GM12801 (cell line): ENCODE data around the gene DNAH12.

Experiments used
- TF ChIP-seq, protein P1 (sequence below): IDR thresholded peaks from one replicate; pipeline ENCODE4 v1.5.1; 2011; ENCODE audit warnings: control low read depth; ENCODE audit not compliant: insufficient read length; ENCODE audit errors: extremely low read depth

Gene DNAH12

DNA sequence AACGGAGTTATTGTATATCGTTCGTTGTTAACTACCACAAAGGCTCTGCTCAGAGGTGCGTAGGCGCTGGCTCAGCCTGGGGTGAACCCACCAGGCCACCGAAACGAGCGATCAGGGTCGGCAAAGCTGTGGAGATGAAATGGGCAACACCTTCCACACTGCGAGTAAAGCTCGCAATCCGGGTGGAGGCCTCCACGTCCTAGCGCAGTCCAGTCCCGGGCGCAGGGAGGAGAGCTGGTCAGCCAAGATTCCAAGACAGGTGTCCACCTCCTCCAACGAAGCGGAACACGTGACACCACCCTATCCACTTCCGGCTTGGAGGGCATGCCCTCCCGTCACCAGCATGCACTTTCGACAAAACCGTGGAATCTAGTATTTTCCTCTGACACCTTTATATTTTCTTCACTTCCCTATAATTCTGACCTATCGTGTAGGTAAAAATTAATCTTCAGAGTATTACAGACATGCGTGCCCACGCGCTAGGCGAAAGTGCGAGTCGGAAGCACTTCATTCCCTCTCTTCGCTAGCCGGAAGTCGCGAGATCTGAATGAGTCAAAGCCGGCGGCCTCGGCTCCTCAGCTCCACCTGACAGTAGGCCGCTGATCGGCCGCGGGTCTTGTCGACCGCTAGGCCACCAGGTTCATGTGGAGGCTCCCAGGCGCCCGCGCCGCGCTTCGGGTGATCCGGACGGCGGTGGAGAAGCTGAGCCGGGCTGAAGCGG lies 11.8 kb upstream of the DNAH12 start, which contains the start of gene PDE12:
Gene PDE12, plus strand, starts transcription at position 537 of the 721 bp plus-strand sequence. Its CDS starts 106 bp downstream, at position 643.
- TF ChIP-seq, protein P1, sequence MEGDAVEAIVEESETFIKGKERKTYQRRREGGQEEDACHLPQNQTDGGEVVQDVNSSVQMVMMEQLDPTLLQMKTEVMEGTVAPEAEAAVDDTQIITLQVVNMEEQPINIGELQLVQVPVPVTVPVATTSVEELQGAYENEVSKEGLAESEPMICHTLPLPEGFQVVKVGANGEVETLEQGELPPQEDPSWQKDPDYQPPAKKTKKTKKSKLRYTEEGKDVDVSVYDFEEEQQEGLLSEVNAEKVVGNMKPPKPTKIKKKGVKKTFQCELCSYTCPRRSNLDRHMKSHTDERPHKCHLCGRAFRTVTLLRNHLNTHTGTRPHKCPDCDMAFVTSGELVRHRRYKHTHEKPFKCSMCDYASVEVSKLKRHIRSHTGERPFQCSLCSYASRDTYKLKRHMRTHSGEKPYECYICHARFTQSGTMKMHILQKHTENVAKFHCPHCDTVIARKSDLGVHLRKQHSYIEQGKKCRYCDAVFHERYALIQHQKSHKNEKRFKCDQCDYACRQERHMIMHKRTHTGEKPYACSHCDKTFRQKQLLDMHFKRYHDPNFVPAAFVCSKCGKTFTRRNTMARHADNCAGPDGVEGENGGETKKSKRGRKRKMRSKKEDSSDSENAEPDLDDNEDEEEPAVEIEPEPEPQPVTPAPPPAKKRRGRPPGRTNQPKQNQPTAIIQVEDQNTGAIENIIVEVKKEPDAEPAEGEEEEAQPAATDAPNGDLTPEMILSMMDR: no peak

DNA sequence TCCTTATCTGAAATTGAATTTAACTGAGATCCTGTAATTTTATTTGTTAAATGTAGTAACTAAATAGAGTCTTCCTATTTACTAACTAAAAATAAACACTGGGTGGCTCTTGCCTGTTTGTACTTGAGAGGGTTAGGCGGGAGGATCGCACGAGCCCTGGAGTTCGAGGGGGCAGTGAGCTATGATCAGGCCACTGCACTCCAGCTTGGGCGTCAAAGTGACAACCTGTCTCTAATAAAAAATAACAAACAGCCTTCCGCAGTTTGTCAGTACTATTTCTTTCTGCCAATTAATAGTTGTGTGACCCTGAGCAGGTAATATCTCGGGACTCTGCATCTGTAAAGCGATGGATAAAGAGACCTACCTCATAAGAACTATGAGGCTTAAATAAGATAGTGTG lies 11.2 kb upstream of the DNAH12 start:
- TF ChIP-seq, protein P1: no peak

DNA sequence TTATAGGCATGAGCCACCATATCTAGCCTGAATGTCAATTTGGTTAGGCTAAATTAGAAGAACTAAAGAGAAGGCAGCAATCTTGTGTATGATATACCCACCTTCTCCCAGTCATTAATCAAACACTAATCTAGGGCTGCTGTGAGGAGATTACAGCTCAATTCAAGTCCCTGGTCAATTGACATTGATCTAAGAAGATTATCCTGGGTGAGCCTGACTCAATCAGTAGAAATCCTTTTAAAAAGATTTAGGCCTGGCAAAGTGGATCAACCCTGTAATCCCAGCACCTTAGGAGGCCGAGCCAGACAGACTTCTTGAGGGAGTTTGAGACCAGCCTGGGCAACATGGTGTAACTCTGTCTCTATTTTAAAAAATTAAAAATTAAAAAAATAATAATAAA lies 2.5 kb upstream of the DNAH12 start:
- TF ChIP-seq, protein P1: no peak

DNA sequence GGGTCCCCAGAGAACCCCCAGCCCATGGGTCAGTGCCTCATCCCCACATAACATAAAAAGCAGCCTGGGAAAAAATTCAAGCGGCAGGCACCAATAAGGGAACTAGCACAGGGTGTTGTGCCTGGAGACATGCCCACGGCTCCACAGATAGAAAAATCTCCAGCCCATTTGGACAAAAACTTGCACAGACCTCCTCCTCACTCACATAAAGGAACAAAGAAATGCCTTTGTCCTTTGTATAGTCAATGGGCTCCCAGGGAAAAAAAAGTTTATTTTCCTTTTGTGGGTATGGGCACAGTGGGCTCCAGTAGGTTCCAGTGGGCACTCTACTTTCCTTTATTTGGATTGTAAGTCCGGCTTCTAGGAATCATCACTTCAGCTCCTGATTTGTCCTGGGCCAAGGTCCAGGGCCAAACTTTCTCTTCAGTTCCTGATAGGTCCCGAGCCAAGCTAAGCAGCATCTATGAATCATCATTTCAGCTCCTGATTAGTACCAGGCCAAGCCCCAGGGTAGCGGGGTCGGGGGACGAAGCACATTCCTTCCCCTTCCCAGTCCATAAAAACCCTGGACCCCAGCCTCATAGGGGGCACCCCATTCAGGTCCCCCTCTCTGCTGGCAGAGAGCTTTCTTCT lies 1.6 kb upstream of the DNAH12 start:
- TF ChIP-seq, protein P1: no peak

DNA sequence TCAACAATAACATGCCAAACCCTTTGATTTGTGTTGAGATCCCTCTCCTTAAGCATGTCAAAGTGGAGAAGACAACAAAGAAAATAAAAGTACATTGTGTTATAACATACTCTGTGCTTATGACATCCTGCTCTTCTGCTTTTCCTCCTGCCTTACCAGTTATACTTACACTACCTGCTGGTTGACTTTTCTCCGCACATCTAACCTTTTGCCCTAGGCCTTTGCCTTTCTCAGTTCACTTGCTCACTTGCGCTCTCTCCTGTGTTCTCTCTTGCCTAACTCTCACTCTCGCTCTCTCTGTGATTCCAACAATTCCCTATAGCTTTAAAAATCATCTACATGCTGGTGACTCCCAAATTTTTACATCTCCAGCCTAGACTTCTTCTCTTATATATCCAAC lies 5.7 kb downstream of the DNAH12 start:
- TF ChIP-seq, protein P1: no peak

DNA sequence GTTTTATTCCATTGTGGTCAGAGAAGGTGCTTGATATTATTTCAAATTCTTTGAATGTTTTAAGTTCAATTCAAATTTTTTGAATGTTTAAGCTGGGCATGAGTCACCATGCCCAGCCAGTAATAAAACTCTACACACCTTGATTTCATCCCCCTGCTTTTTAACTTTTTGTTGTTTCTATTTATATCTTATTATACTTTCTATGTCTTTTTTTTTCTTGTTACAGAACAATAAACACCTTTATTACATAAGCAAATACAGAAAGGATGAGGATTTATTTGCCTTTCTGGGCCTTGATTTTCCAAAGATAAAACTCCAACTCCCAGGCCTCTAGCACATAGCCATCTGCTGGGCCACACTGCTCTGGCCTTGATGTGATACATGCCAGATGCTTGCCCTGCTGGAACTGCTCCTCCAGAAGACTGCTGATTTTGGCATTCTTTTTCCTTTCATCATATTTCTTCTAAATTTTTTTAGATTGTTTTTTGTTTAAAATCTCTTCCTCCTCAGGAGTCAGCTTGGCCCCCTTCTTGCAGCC lies 14.0 kb downstream of the DNAH12 start:
- TF ChIP-seq, protein P1: no peak

DNA sequence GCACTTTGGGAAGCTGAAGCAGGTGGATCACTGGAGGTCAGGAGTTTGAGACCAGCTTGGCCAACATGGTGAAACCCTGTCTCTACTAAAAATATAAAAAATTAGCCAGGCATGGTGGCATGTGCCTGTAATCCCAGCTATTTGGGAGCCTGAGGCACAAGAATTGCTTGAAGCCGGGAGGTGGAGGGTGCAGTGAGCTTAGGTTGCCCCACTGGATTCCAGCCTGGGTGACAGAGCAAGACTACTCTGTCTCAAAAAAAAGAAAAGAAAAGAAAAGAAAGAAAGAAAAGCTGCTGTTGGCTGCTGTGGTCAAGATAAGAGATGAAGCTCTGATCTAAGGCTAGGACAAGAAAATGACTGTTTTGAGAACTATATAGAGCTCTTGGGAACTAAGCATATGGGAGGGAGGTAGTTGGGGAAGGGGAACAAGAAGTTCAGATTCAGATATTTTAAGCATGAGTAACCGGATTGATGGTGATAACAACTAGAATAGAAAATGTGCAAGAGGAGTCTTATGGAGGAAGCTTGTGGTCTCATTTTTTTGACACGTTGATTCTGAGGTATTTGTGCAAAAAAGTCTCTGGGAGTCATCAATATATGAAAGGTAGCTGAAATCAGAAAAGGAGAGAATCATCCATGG lies 25.7 kb downstream of the DNAH12 start:
- TF ChIP-seq, protein P1: no peak
